Renal cortex interstitium (tissue), 11 donors: ENCODE measurements around the gene PPM1E. TPM values are rescaled to one million over a fixed set of nuclear protein-coding genes. Genes with fewer than 3 reads are reported as not detected.
A peak's percentile ranks its signal among the peaks of the same experiment; 100 is the strongest.
"Not testable (repeated sequence)": the region's sequence is repeated elsewhere in the genome, so short reads cannot be mapped to it uniquely, and the experiment has no call there.

Experiments used
- DNase-seq, 11 donors: peaks; one replicate each; pipeline ENCODE4 v3.0.0-alpha.2; 2013; ENCODE audit warnings: low read depth in 9 of 11, low spot score in 4 of 11; ENCODE audit errors: extremely low read depth in 1 of 11
- polyA plus RNA-seq, 3 donors: library from polyadenylated mRNA; unstranded; fragments of 120-200 nt; gene quantifications; one replicate each; pipeline ENCODE4 v1.2.1, GENCODE V29; 2013; ENCODE audit not compliant: insufficient read length in 3 of 3

PPM1E gene
- polyA plus RNA-seq, 3 donors, result 3.3 to 4.3 (median 3.3) TPM

- no peak for DNase-seq
Observed at GRCh38 chr17:58759522-58759921, 3.9 kb downstream of the PPM1E start.

GRCh38 chr17:58760248-58760647 lies 4.6 kb downstream of the PPM1E start:
- no peak for DNase-seq

GRCh38 chr17:58763263-58763662 lies 7.6 kb downstream of the PPM1E start:
- no peak for DNase-seq

- peak in 9 of 11 donors; percentile 17 to 69 (median 34) for DNase-seq
Observed at GRCh38 chr17:58764373-58764772, 8.7 kb downstream of the PPM1E start.

GRCh38 chr17:58778482-58778881 lies 22.8 kb downstream of the PPM1E start:
- not testable (repeated sequence) for DNase-seq

- DNase-seq, result no peak
Observed at GRCh38 chr17:58779446-58779845, 23.8 kb downstream of the PPM1E start.

- DNase-seq, result no peak
Observed at GRCh38 chr17:58783380-58783779, 27.7 kb downstream of the PPM1E start.

- no peak for DNase-seq
Observed at GRCh38 chr17:58785097-58785496, 29.4 kb downstream of the PPM1E start.

GRCh38 chr17:58786586-58787295 lies 31.1 kb downstream of the PPM1E start:
- DNase-seq, result no peak

GRCh38 chr17:58788199-58788598 lies 32.5 kb downstream of the PPM1E start:
- no peak for DNase-seq

- DNase-seq, result no peak
Observed at GRCh38 chr17:58789160-58789559, 33.5 kb downstream of the PPM1E start.

- no peak for DNase-seq
Observed at GRCh38 chr17:58789831-58790230, 34.2 kb downstream of the PPM1E start.

- not testable (repeated sequence) for DNase-seq
Observed at GRCh38 chr17:58794508-58794907, 38.9 kb downstream of the PPM1E start.

GRCh38 chr17:58802188-58802587 lies 46.5 kb downstream of the PPM1E start:
- no peak for DNase-seq

- no peak for DNase-seq
Observed at GRCh38 chr17:58806046-58806445, 50.4 kb downstream of the PPM1E start.

- no peak for DNase-seq
Observed at GRCh38 chr17:58808609-58809563, 53.2 kb downstream of the PPM1E start.

- DNase-seq, result no peak
Observed at GRCh38 chr17:58809564-58809936, 53.9 kb downstream of the PPM1E start.

- no peak for DNase-seq
Observed at GRCh38 chr17:58811290-58811689, 55.6 kb downstream of the PPM1E start.

GRCh38 chr17:58813712-58814111 lies 58.1 kb downstream of the PPM1E start:
- no peak for DNase-seq

GRCh38 chr17:58818654-58819053 lies 63.0 kb downstream of the PPM1E start:
- no peak for DNase-seq
